Measurements from ENCODE around the gene TMC8. TPM values are rescaled to one million over a fixed set of nuclear protein-coding genes. Genes with fewer than 3 reads are reported as not detected.
A peak's percentile ranks its signal among the peaks of the same experiment; 100 is the strongest.

TMC8 gene
- total and polyA plus RNA-seq, 5 donors, result 2.4 to 3.9 (median 3.0) TPM

GRCh38 chr17:78186692-78187595, 56.4 kb downstream of the TMC8 start, which contains the start of the genes AFMID and TK1:
Gene AFMID (plus strand): TSS chr17:78187362. CDS start chr17:78187371, 9 bp downstream.
Gene TK1 (minus strand): TSS chr17:78187052. CDS start chr17:78186994, 58 bp downstream.
- peak; percentile 97 to 98 for ATAC-seq
- intact Hi-C loops (cut with DNase I), result no loop called here
- WGBS, result 4% methylated on average over 57 of the region's 57 CpGs

More at GRCh38 chr17:78186692-78187595, 56.4 kb downstream of the TMC8 start, which contains the start of the genes AFMID and TK1:
- peak within 1 kb of the TSS; percentile 50 for H3K27ac ChIP-seq (ENCODE audit: low read length)
- H3K27me3 ChIP-seq (ENCODE audit: control insufficient read depth, insufficient read depth), result no peaks in the 10 kb centered on the region
- DNase-seq, result peak; percentile 97 to 99 (median 98)
- H3K4me1 ChIP-seq (ENCODE audit: control insufficient read depth, insufficient read depth, low read length), result no peaks in the 10 kb centered on the region
- no peaks in the 10 kb centered on the region for H3K9me3 ChIP-seq (ENCODE audit: control insufficient read depth, low read length)
- peak within 1 kb of the TSS; percentile 61 for H3K4me3 ChIP-seq (ENCODE audit: low read length)

Other genes starting within 250 kb of the TMC8 start
- 10 to 100 TPM; 23.1 to 32.8 (median 25.6) TPM for gene TNRC6C, start 172.1 kb upstream of the TMC8 start, total RNA-seq
- 8.6 TPM for gene TNRC6C, start 172.1 kb upstream of the TMC8 start, polyA plus RNA-seq
- gene TMC6, start 2.0 kb upstream of the TMC8 start, total RNA-seq, result 10 to 100 TPM; 27.9 to 45.4 (median 38.2) TPM
- gene TMC6, start 2.0 kb upstream of the TMC8 start, polyA plus RNA-seq, result 21.2 TPM
- not detected for gene C17orf99, start 15.6 kb downstream of the TMC8 start, total RNA-seq
- not detected for gene C17orf99, start 15.6 kb downstream of the TMC8 start, polyA plus RNA-seq
- 10 to 100 TPM; 81.9 to 92.2 (median 83.9) TPM for gene SYNGR2, start 37.8 kb downstream of the TMC8 start, total RNA-seq
- 85.8 TPM for gene SYNGR2, start 37.8 kb downstream of the TMC8 start, polyA plus RNA-seq
- gene TK1, start 56.3 kb downstream of the TMC8 start, total RNA-seq, result 1 to 10 TPM in 2 of 4 donors, under 1 TPM in 2; 0.51 to 5.2 (median 1.9) TPM
- 1.2 TPM for gene TK1, start 56.3 kb downstream of the TMC8 start, polyA plus RNA-seq
- gene AFMID, start 56.6 kb downstream of the TMC8 start, total RNA-seq, result 10 to 100 TPM; 17.5 to 53.3 (median 37.2) TPM
- gene AFMID, start 56.6 kb downstream of the TMC8 start, polyA plus RNA-seq, result 30.6 TPM
- gene BIRC5, start 83.5 kb downstream of the TMC8 start, total RNA-seq, result 1 to 10 TPM in 2 of 4 donors, under 1 TPM in 1, not detected in 1; 0.17 to 1.3 (median 1.1) TPM
- 0.29 TPM for gene BIRC5, start 83.5 kb downstream of the TMC8 start, polyA plus RNA-seq
- gene TMEM235, start 100.9 kb downstream of the TMC8 start, total RNA-seq, result not detected
- not detected for gene TMEM235, start 100.9 kb downstream of the TMC8 start, polyA plus RNA-seq
- 10 to 100 TPM in 3 of 4 donors, 1 to 10 TPM in 1; 6.6 to 51.2 (median 11.6) TPM for gene SOCS3, start 229.3 kb downstream of the TMC8 start, total RNA-seq
- gene SOCS3, start 229.3 kb downstream of the TMC8 start, polyA plus RNA-seq, result 52.6 TPM
- 10 to 100 TPM; 20.2 to 22.2 (median 20.8) TPM for gene PGS1, start 247.9 kb downstream of the TMC8 start, total RNA-seq
- gene PGS1, start 247.9 kb downstream of the TMC8 start, polyA plus RNA-seq, result 13.9 TPM